GM21786 (cell line): ENCODE results near the gene ING5.
"Not testable (repeated sequence)": the region's sequence is repeated elsewhere in the genome, so short reads cannot be mapped to it uniquely, and the experiment has no call there.

Source experiments
- ATAC-seq: cut with Tn5 transposase; IDR thresholded peaks from one replicate; pipeline ENCODE4 v1.9.1; 2021; ENCODE audit not compliant: unreplicated experiment

ING5 gene

DNA sequence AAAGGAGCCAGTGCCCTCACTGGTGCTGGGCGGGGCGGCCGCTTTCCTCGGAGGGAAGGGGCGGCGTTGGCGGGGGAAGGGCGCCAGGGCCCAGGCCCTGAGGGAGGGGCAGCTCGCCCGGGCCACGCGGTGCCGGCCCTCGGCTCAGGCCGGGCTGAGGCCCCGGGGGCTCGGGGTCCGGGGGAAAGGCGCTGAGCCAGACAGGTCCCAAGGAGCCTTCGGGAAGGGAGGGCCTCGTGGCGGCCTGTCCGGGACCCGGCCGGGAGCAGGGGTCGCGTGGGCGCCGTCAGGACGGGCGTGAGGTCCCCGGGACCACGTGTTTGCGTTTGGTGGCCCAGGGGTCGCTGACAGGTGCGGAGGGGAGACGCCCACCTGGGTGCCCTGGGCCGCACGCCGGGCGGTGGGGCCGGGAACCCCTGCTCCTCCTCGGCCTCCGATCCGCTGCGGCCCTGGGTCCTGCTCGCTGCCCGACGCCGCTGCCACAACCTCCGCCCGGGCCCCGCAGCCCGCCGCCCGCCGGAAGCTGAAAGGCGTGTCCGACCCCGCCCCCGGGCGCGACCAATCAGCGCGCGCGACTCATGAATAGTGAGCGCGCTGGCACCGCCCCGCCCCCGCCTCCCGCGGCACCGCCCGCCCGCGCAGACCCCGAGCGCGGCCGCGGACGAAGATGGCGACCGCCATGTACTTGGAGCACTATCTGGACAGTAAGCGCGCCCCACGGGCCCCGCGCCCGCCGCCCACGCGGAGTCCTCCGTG lies at the start of gene ING5:
Gene ING5 (plus strand): TSS at position 641 of the 756 bp plus-strand sequence. CDS start 27 bp downstream, at position 668.
- peak; percentile 48 for ATAC-seq

DNA sequence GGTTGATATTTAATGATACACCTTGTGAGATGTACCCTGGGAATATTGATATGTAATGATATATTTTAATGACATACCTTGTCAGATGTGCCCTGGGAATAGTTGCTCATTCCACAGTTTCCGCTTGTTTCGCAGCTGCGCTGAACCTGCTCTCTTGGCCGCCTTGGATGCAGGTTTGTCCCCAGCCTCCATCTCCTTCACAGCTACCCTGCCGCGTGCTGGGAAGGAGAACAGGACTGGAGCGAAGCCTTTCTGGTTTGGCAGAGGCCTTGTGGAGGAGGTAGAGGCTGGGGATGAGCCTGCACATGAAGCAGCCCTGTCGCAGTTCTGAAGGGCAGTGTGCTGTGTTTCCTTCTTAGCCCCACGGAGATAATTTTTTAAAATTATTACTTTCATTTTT lies 49.7 kb upstream of the ING5 start:
- no peak for ATAC-seq

DNA sequence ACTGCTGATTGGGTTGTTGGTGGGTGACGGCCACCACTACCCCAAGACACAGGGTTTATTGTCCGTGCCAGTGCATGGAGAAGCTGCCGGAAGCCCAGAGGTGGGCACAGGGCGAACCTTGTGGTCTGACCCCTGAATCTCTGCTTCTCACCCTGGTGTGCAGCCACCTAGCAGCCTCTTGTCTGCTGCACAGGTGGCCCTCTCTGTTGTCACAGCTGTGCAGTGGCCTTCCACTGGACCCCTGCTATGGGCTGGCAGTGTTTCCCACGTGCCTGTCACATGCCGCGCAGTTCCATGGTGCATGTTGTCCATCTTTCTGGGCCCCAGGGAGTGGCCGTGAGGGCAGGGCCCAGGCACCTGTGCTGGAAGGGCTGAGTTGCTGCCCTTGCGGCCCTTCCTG lies 49.1 kb upstream of the ING5 start:
- ATAC-seq: no peak

DNA sequence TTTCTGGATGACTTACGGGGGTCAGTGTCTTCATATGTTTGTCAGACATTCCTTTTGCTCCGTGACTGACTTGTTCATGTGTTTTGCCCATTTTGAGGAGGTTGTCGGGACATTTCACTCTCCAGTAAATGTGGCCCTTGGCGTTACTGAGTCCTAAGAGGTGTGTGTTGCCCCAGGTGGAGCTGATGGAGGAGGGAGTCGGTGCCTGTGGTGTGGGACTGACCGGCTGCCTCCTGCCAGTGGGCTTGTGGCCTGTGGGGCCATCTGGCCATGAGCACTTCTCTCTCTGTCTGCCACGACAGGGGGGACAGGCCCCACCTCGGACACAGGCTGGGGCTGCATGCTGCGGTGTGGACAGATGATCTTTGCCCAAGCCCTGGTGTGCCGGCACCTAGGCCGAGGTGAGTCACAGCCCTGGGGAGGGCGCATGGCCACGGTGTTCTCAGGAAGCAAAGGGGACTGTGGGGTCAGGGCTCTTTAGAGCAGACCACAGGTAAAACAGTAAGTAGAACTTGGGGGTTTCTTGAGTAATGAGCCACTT lies 48.6 kb upstream of the ING5 start:
- ATAC-seq: no peak

DNA sequence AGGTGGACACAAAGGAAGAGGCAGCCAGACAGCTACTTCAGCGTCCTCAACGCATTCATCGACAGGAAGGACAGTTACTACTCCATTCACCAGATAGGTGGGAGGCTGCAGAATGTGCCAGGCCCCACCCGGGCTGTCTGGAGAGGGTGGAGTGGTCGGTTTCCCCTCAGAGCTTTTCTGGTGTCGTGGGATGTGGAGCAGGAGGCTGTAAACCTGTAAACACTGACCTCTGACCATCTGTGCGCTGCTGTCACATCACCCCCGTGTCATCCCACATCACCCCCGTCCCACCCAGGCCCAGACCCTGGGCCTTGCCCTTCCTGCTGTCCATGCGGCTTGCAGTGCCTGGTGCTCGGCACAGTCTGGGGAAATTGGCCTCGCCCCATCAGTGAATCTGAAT lies 47.3 kb upstream of the ING5 start:
- ATAC-seq: no peak

DNA sequence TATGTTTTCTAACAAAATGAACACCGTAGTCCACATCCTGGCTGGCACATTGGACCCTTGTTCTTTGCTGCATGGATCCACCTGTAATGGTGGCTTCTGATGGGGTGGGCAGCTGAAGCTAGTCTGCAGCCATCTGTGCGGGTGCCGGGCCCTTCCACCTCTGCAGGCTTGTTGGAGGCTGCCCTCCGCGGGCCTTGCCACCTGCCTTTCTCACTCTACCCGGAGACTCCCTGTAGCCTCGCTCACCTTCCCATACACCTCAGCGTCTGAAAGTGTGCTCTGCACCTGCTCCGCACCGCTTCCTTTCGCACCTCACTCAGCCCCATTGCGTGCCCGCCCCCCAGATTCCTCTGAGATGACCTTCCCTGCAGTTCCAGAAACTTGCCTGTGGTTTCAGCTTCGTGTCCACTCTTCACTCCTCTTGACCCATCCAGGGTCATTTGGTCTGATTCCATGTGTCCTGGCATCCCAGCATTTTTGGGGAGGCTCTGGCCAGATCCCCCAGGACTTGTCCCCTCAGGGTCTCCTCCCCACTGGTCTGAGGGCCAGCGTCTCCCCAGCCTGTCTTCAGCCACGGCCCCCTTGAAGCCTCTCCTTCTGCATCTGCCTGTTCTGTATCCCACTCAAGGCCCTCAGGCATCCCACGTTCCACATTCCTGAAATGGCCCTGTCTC lies 46.2 kb upstream of the ING5 start:
- ATAC-seq: no peak

DNA sequence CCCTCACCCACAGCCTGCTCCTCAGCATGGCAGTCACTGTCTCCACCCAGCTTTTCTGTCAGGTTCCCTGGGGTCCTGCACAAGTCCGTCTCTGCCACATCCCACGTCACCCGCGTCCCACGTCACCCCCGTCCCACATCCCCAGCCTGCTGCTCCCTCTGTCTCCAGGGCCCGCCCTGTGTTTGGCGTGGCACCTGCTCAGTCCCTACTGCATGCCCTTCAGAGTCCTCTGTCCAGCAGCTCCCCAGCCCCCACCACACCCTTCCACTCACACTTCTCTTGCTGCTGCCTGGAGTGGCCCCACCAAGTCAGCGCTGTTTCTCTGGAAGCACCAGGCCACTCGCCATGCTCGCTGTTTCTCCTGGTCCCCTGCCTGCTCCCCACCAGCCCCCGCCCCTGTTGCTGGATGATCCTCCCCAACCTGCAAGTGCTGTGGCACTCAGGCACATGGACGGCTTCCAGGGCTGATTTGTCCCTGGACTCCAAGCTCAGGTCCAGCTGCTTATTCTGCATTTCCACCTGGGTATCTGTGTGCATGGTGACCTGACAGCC lies 45.6 kb upstream of the ING5 start:
- no peak for ATAC-seq

DNA sequence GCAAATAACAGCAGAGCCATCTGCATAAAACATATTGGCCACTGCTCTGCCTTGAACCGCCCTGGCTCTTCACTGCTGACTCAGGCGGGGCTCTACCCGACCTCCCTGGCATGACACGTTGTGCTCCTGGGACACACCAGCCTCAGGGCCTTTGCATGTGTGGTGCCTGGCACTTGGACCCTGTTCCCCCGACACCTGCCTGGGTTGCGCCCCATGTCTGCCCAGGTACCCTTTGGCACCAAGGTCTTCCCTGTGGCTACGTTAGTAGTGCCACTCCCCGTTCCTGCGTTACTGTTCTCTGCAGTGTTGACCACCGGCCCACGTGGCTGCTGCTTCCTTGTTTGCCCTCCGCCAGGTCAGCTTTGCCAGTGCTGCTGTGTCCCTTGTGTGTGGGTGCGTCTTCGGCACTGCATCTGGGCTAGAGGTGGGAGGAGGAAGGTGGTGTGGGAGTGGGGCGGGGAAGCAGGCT lies 44.0 kb upstream of the ING5 start:
- ATAC-seq: no peak

DNA sequence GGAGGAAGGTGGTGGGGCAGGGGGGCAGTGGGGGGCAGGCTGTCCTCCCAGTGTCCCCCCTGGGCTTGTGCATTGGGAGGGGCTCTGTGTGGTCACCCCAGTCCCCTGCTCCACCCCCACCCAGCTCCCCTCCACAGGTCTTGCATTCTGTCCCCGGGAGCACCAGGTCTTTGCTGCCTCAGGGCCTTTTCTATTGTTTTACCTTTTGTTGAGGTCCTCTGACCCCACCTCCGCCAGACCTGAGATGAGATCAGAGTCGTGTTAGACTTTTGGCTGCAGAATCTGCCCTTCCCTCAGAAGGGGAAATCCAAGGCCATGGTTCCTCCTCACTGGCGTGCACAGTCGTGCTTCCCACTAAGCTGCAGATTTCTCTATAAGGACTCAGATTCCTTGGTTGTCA lies 43.5 kb upstream of the ING5 start:
- no peak for ATAC-seq

DNA sequence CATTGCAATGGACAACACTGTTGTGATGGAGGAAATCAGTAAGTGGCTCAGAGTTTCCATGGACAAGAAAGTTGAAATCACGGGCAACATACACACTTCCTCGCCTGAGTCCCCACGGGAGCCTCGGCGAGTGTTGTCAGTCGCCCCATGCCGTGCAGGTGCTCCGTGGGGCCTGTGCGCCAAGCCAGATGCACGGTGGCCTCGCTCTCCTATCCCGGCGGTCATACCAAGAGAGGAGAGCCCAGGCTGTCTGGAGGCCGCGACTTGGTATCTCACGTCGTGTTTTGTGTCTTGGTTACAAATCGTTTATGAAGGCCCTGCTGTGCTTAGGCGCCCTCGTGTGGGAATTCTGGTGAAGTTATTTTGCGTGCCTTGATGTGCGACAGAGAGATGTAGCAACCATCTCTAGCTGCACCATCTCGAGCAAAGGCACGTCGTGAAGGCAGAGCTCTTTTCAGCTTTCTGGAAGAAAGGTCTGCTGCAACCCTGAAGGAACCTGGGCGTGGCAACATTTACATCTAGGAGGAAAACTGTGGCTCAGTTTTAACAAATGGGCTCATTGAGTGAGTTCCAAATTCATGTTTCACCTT lies 42.6 kb upstream of the ING5 start:
- no peak for ATAC-seq

DNA sequence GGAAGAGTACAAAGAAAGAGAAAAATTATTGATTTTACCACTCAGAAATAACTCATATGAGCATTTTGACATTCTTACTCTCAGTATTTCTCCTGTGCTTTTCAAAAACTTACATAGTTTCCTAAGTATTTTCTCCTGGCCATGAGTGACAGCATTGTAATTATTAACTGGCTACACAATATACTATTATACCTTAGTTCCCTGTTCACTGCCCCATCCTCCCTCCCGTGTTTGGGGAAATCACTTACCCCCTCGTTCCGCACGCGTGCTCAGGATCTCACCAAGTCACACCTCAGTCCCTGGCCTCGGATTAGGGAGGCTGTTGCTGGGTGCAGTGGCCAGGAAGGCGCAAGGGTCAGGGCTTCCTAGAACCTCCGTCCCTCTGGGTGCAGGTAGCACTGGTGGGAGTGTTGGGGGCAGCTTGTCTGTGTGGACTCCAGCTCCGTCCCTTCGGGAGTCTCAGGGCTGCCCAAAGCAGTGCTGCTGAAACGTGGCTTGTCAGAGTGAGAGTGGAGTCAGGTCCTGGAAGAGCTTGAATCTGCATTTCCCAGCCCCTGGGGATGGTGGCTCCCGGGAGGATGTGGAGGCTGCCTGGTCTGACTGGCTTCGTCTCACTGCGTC lies 41.1 kb upstream of the ING5 start:
- no peak for ATAC-seq

DNA sequence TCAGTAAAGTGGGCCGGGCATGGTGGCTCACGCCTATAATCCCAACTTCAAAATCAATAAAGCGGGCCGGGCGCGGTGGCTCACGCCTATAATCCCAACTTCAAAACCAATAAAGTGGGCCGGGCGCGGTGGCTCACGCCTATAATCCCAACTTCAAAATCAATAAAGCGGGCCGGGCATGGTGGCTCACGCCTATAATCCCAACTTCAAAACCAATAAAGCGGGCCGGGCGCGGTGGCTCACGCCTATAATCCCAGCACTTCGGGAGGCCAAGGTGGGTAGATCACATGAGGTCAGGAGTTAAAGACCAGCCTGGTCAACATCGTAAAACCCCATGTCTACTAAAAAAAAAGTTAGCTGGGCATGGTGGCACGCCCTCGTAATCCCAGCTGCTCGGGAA lies 39.1 kb upstream of the ING5 start:
- not testable (repeated sequence) for ATAC-seq

DNA sequence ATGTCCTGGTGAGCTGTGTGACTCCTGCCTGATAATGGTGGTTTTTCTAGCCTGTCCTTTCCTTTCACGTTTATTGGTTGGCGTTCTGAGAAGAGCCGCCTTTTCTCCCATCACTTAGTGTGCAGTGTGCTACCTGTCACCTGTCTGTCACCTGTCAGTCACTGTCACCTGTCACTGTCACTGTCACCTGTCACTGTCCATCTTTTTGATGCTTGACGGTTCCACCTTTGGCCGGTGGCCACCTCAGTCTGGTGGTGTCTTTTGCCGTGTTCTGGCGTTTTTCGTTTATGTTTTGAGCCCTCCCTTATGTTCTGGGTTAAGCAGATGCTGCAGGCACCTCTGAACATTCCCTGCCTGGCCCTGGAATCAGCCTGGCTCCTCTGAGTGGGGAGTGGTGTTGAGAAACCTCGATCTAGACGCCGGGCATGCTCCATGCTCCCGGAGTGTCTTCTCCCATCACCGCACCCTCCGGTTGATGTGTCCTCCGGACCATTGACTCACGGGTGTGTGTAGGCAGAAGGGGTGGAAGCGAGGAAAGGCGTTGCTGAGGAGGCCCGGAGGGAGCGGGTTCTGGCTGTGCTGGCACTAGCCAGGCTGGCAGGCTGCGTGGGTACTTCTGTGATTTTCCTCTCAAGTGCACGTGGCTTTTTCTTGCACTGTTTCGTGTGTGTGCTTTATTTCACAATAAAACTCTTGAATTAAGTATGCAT lies 36.0 kb upstream of the ING5 start:
- ATAC-seq: no peak

DNA sequence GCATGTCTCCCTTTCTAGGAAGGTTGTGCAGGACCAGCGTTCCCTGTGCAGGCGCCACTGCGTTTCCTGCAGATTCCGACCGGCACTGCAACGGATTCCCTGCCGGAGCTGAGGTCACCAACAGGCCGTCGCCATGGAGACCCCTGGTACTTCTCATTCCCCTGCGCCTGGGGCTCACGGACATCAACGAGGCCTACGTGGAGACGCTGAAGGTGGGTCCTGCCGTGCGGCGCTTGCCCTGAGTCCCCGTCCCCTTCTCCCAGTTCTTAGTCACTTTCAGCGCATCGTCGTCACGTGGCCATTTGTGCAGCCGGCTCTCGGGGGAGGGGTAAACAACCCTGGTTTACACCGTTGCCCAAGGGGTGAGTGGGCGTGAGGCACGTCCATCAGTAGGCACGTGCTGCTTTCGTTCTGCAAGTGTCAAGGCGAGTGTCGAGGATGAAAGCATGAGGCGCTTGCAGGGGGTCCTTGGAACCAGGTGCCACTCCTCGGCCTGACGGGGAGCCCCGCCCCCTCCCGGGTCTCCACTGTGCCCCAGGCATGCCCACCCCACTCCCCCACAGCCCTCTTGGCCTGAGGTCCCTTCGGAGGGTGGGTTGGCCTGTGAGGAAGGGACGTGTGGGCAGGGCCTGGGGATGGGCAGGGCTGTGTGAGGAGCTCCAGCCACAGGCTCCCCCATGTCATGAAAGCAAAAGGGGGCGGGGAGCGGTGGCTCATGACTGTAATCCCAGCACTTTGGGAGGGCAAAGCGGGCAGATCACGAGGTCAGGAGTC lies 35.0 kb upstream of the ING5 start:
- ATAC-seq: no peak

DNA sequence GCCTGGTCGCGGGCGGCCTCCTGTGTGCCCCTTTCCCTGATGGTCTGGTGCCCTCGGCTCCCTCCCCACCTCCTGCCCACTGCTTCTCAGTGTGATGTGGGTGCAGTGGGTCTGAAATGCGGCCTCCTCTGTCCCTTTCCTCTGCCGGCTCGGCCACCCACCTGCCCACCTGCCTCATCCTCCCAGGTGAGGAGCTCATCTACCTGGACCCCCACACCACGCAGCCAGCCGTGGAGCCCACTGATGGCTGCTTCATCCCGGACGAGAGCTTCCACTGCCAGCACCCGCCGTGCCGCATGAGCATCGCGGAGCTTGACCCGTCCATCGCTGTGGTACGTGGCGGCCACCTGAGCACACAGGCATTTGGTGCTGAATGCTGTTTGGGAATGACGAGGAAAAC lies 33.5 kb upstream of the ING5 start:
- no peak for ATAC-seq

DNA sequence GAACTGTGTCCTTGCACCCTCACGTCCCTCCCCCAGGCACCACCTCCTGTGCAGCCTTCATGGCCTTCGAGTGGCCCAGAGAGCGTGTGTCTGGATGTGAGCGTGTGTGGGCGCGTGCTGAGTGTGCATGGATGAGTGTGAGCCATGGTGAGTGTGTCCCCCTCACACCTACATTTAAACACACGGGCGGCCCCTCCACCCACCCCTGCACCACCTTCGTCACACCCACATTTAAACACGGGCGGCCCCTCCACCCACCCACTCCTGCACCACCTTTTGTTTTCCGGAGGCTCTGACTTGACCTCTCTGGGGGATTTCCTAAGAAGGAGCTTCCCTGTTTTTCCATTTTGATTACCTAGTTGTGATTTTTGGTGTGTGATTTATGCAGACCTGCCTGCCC lies 33.0 kb upstream of the ING5 start:
- ATAC-seq: no peak

DNA sequence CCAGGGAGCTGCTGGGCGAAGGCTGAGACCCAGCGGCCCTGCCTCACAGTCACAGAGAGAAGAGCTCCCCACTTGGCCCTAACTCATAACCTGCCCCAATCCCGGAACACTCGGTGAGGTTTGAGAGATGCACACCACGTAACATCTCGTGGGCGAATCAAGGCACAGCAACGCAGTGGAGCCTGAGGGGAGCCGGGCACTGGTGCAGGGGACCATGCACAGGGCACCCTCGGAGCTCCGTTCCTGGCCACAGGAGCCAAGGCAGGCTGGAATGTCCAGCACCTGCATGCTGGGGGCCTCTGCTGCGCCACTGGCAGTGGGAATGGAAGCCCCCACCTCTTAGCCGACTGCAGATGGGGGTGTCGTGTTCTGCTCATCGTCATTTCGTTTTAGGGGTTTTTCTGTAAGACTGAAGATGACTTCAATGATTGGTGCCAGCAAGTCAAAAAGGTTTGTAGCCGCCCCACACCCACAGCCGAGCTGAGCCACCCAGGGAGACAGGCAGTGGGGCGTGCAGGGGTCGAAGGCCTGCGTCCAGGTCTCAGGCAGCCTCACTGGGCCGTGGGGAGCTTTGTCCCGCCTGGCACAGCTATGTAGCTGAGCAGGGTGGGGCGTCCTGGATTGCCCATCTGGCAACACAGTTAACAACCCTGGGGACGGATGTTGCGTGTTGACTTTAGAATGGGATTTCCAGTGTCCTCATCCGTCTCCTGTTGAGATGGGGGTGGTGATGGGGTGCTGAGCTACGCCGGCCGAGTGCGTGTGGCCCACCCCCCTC lies 31.3 kb upstream of the ING5 start:
- no peak for ATAC-seq

DNA sequence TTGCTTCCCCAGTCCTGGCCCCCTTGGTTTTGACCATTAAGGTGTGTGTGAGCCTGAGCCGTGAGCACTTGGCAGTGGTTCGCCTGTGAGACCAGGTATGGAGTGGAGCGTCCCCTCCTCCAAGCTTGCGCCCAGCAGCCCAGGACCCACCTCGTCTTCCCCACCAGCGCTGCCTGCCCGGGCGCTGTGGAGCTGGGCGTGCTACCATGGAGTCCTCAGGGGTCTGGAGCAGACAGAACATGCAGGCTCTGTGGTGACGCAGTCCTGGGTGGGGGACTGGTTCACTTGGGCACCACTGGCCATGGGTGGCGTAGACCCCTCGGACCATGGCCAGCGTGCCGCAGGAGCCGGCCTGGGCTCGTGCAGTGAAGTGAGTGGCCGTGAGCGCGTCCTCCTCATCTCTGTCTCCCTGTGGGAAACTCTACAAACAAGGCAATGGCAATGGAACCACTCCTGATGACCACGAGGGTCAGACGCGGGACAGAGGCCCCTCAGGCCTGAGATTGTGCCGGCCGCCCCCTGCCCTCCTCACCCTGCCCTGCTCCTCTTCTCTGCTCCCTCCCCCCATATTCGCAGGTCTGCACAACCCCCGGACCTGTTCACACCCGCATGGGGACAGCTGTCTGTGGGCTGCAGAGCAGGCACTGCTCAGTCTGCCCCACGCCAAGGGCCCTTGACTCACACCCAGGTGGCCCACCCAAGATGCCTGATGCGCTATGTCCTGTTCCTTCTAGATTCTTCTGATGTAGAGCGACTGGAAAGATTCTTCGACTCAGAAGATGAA lies 30.2 kb upstream of the ING5 start:
- ATAC-seq: no peak
